Brain microvascular endothelial cell (primary cell): ENCODE data around the gene CTBP2.
A peak's percentile ranks its signal among the peaks of the same experiment; 100 is the strongest.

ENCODE experiments used
- DNase-seq: peaks from one replicate; pipeline ENCODE4 v3.0.0-alpha.2; 2020
- H3K27ac ChIP-seq: fragments of 250-450 bp; sonication (Bioruptor Pico); 2 replicates; pipeline ENCODE4 v1.5.1; 2020; ENCODE audit warnings: mild to moderate bottlenecking, moderate library complexity
- H3K27me3 ChIP-seq: fragments of 250-450 bp; sonication (Bioruptor Pico); replicated peaks from 2 replicates; pipeline ENCODE4 v1.5.1; 2020; ENCODE audit warnings: mild to moderate bottlenecking
- H3K36me3 ChIP-seq: fragments of 250-450 bp; sonication (Bioruptor Pico); replicated peaks from 2 replicates; pipeline ENCODE4 v1.5.1; 2020; ENCODE audit warnings: mild to moderate bottlenecking
- H3K4me3 ChIP-seq: 2 replicates; pipeline ENCODE4 v1.5.1; 2011; ENCODE audit warnings: low read depth, mild to moderate bottlenecking, control low read depth, low read length, moderate library complexity
- CTCF ChIP-seq: IDR thresholded peaks from 2 replicates; pipeline ENCODE4 v1.5.1; 2011; ENCODE audit warnings: low read depth, mild to moderate bottlenecking, moderate library complexity, low read length, control low read depth, inconsistent platforms; ENCODE audit errors: missing control alignments
- in situ Hi-C: cut with HindIII; loops from 2 replicates; pipeline ENCODE4 v1.10.0; 2017; ENCODE audit warnings: low sequenced_read_pairs, low pct_ligation_motif_present

The CTBP2 gene

GRCh38 chr10:124975977-124976514 is 184.3 kb downstream of the CTBP2 start:
- TF ChIP-seq CTCF: no peak
- no peak overlapping the region for H3K27ac ChIP-seq

GRCh38 chr10:124974131-124974530 is 186.2 kb downstream of the CTBP2 start:
- H3K36me3 ChIP-seq: peaks cover 11% of the 10 kb centered on the region
- H3K4me3 ChIP-seq: no peak overlapping the region
- H3K27me3 ChIP-seq: no peaks in the 10 kb centered on the region
- DNase-seq: no peak
- in situ Hi-C loops: no loop called here
- no peak for TF ChIP-seq CTCF
- no peak overlapping the region for H3K27ac ChIP-seq

More at GRCh38 chr10:124975977-124976514, 184.3 kb downstream of the CTBP2 start:
- Histone ChIP-seq H3K27me3 (no peaks in the 10 kb centered on the region), H3K36me3 (peaks cover 11% of the 10 kb centered on the region), H3K4me3 (no peak overlapping the region)
- no peak for DNase-seq
- in situ Hi-C loops: no loop called here

GRCh38 chr10:124972637-124973036 is 187.7 kb downstream of the CTBP2 start:
- Histone ChIP-seq H3K27ac (no peak overlapping the region), H3K36me3 (peaks cover 11% of the 10 kb centered on the region), H3K27me3 (no peaks in the 10 kb centered on the region), H3K4me3 (no peak overlapping the region)
- no peak for TF ChIP-seq CTCF
- no peak for DNase-seq
- in situ Hi-C loops: no loop called here

- H3K27ac ChIP-seq: peak overlapping the region; percentile 28
- no peak overlapping the region for H3K4me3 ChIP-seq
- H3K36me3 ChIP-seq: peaks cover 11% of the 10 kb centered on the region
- no peaks in the 10 kb centered on the region for H3K27me3 ChIP-seq
- no peak for DNase-seq
- in situ Hi-C loops: no loop called here
- TF ChIP-seq CTCF: no peak
Observed at GRCh38 chr10:124971276-124971675, 189.1 kb downstream of the CTBP2 start.

- in situ Hi-C loops: no loop called here
- Histone ChIP-seq H3K27me3 (no peaks in the 10 kb centered on the region), H3K4me3 (no peak overlapping the region), H3K27ac (no peak overlapping the region), H3K36me3 (no peaks in the 10 kb centered on the region)
- DNase-seq: no peak
- TF ChIP-seq CTCF: no peak
Observed at GRCh38 chr10:124967255-124967654, 193.1 kb downstream of the CTBP2 start.

GRCh38 chr10:124966008-124966407 is 194.4 kb downstream of the CTBP2 start:
- TF ChIP-seq CTCF: no peak
- H3K36me3 ChIP-seq: no peaks in the 10 kb centered on the region
- in situ Hi-C loops: no loop called here
- no peak overlapping the region for H3K27ac ChIP-seq
- no peak for DNase-seq
- no peak overlapping the region for H3K4me3 ChIP-seq
- no peaks in the 10 kb centered on the region for H3K27me3 ChIP-seq
